Subcutaneous abdominal adipose tissue (tissue), 5 donors: ENCODE data around the gene DGKQ.
"Not testable (repeated sequence)": the region's sequence is repeated elsewhere in the genome, so short reads cannot be mapped to it uniquely, and the experiment has no call there.

Experiments used
- H3K27ac ChIP-seq: one replicate; pipeline ENCODE4 v1.7.0; 2013; ENCODE audit warnings: low read depth, mild to moderate bottlenecking, inconsistent platforms, low read length, moderate library complexity
- H3K27me3 ChIP-seq, 5 donors: one replicate each; pipeline ENCODE4 v1.7.0; 2013; ENCODE audit warnings: low read length in 5 of 5, inconsistent platforms in 1 of 5; ENCODE audit not compliant: control insufficient read depth in 5 of 5, insufficient read depth in 4 of 5
- H3K36me3 ChIP-seq, 5 donors: one replicate each; pipeline ENCODE4 v1.7.0; 2013; ENCODE audit warnings: low read length in 5 of 5; ENCODE audit not compliant: control insufficient read depth in 5 of 5, insufficient read depth in 5 of 5
- H3K4me1 ChIP-seq, 5 donors: one replicate each; pipeline ENCODE4 v1.7.0; 2013; ENCODE audit warnings: low read length in 5 of 5, mild to moderate bottlenecking in 3 of 5, moderate library complexity in 1 of 5; ENCODE audit not compliant: control insufficient read depth in 5 of 5, insufficient read depth in 5 of 5
- H3K4me3 ChIP-seq, 5 donors: one replicate each; pipeline ENCODE4 v1.7.0; 2013; ENCODE audit warnings: low read length in 5 of 5, low read depth in 1 of 5
- H3K9ac ChIP-seq, 5 donors: one replicate each; pipeline ENCODE4 v1.7.0; 2013; ENCODE audit warnings: low read length in 5 of 5, mild to moderate bottlenecking in 4 of 5, moderate library complexity in 3 of 5
- H3K9me3 ChIP-seq, 5 donors: one replicate each; pipeline ENCODE4 v1.7.0; 2013; ENCODE audit warnings: low read length in 5 of 5; ENCODE audit not compliant: control insufficient read depth in 5 of 5
- donor health status: healthy.
- donor health status: healthy.
- donor health status: healthy.
- donor health status: healthy.
- donor health status: healthy.

The DGKQ gene

GRCh38 chr4:950136-951020 is 23.0 kb downstream of the DGKQ start:
- Histone ChIP-seq H3K9me3 (no peaks in the 10 kb centered on the region), H3K36me3 (peaks cover 0 to 43% (median 30%) of the 10 kb centered on the region in 5 donors), H3K27ac (no peak overlapping the region), H3K9ac (no peak overlapping the region), H3K27me3 (no peaks in the 10 kb centered on the region), H3K4me1 (peaks cover 0 to 3% (median 0%) of the 10 kb centered on the region in 5 donors), H3K4me3 (no peak overlapping the region)

DNA sequence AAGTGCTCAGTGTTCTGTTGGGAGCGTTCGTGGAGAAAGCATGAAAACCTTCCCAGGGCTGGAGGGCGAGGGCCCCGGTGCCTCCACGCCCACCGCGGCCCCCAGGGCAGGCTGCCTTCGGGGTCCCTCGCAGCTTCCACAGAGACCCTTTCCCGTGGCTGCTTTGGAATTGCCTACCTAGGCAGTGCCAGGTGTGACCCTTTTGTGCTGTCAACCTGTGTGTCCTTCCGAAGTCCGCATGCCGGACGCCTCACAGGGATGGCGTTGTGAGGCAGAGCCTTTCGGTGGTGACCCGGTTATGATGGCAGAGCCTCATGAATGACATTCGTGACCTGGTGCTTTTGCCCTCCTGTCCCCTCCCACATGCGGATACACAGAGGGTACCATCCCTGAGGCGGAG is 23.7 kb downstream of the DGKQ start:
- H3K4me3 ChIP-seq: no peak overlapping the region
- H3K27ac ChIP-seq: no peak overlapping the region
- H3K27me3 ChIP-seq: no peaks in the 10 kb centered on the region
- H3K9ac ChIP-seq: no peak overlapping the region
- H3K36me3 ChIP-seq: peaks cover 0 to 36% (median 22%) of the 10 kb centered on the region in 5 donors
- H3K9me3 ChIP-seq: no peaks in the 10 kb centered on the region
- peaks cover 0 to 3% (median 0%) of the 10 kb centered on the region in 5 donors for H3K4me1 ChIP-seq

- no peak overlapping the region for H3K4me3 ChIP-seq
- peaks cover 0 to 3% (median 0%) of the 10 kb centered on the region in 5 donors for H3K4me1 ChIP-seq
- no peaks in the 10 kb centered on the region for H3K9me3 ChIP-seq
- H3K9ac ChIP-seq: no peak overlapping the region
- H3K27ac ChIP-seq: no peak overlapping the region
- peaks cover 0 to 29% (median 16%) of the 10 kb centered on the region in 5 donors for H3K36me3 ChIP-seq
- no peaks in the 10 kb centered on the region for H3K27me3 ChIP-seq
These were observed 24.5 kb downstream of the DGKQ start for GRCh38 chr4:948936-949300.

- Histone ChIP-seq H3K9me3 (no peaks in the 10 kb centered on the region), H3K36me3 (peaks cover 0 to 23% (median 15%) of the 10 kb centered on the region in 5 donors), H3K4me1 (peaks cover 0 to 3% (median 0%) of the 10 kb centered on the region in 5 donors), H3K9ac (no peak overlapping the region), H3K4me3 (no peak overlapping the region), H3K27me3 (no peaks in the 10 kb centered on the region), H3K27ac (no peak overlapping the region)
These were observed 25.1 kb downstream of the DGKQ start for GRCh38 chr4:948101-948935.

DNA sequence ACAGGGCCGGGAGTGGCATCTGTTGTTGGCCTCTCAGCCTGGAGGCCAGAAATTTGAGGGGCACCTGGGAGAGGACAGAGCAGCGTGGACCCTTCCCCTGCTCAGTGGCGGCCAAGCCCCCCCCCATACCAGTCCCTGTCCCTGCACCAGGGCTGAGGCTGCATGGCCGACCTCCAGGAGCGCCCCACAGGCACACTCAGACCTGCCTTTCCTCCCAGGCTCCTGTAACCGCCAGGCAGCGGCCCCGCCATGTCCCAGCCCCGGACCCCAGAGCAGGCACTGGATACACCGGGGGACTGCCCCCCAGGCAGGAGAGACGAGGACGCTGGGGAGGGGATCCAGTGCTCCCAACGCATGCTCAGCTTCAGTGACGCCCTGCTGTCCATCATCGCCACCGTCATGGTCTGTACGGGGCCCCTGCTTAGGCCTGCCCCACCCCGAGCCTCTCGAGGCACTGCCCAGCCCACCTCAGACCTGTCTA is 25.8 kb downstream of the DGKQ start:
- Histone ChIP-seq H3K36me3 (peaks cover 0 to 15% (median 12%) of the 10 kb centered on the region in 5 donors), H3K27ac (no peak overlapping the region), H3K9ac (no peak overlapping the region), H3K4me1 (peaks cover 0 to 3% (median 0%) of the 10 kb centered on the region in 5 donors), H3K9me3 (no peaks in the 10 kb centered on the region), H3K27me3 (no peaks in the 10 kb centered on the region), H3K4me3 (no peak overlapping the region)

DNA sequence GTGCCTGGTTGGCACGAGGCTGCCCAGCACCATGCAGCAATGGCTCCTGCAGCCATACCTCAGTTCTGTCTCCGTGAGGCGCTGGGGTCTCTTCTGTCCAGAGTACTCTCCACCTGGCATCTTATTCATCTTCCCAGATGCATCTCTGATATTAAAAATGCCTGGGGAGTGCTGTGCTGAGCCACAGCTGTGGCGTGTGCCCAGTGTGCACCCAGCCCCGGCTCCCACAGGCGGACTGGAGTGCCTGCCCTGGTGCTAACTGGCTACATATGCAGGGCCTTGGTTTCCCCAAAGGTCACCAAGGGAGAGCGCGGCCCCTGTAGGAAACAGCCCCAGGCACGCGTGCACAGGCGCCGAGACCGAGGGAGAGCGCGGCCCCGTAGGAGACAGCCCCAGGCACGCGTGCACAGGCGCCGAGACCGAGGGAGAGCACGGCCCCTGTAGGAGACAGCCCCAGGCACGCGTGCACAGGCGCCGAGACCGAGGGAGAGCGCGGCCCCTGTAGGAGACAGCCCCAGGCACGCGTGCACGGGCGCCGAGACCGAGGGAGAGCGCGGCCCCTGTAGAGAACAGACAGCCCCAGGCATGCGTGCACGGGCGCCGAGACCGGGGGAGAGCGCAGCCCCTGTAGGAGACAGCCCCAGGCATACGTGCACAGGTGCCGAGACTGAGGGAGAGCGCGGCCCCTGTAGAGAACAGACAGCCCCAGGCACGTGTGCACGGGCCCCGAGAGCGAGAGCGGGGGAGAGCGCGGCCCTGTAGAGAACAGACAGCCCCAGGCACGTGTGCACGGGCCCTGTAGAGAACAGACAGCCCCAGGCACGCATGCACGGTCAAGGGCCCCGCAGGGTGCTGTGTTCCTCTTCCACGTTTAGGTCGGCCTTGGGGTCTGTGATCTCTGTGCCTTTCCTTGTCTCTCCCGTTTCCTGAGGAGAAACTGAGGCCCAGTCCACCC is 26.6 kb downstream of the DGKQ start:
- H3K27me3 ChIP-seq: no peaks in the 10 kb centered on the region
- H3K9me3 ChIP-seq: no peaks in the 10 kb centered on the region
- no peak overlapping the region for H3K4me3 ChIP-seq
- H3K27ac ChIP-seq: no peak overlapping the region
- H3K9ac ChIP-seq: no peak overlapping the region
- peaks cover 0 to 3% (median 0%) of the 10 kb centered on the region in 5 donors for H3K4me1 ChIP-seq
- peaks cover 0 to 12% (median 8%) of the 10 kb centered on the region in 5 donors for H3K36me3 ChIP-seq

- Histone ChIP-seq H3K4me3 (no peak overlapping the region), H3K9me3 (no peaks in the 10 kb centered on the region), H3K9ac (no peak overlapping the region), H3K4me1 (peaks cover 0 to 3% (median 0%) of the 10 kb centered on the region in 5 donors), H3K27me3 (no peaks in the 10 kb centered on the region), H3K36me3 (peaks cover 0 to 7% (median 2%) of the 10 kb centered on the region in 5 donors), H3K27ac (no peak overlapping the region)
These were observed 27.3 kb downstream of the DGKQ start for GRCh38 chr4:946103-946450.

DNA sequence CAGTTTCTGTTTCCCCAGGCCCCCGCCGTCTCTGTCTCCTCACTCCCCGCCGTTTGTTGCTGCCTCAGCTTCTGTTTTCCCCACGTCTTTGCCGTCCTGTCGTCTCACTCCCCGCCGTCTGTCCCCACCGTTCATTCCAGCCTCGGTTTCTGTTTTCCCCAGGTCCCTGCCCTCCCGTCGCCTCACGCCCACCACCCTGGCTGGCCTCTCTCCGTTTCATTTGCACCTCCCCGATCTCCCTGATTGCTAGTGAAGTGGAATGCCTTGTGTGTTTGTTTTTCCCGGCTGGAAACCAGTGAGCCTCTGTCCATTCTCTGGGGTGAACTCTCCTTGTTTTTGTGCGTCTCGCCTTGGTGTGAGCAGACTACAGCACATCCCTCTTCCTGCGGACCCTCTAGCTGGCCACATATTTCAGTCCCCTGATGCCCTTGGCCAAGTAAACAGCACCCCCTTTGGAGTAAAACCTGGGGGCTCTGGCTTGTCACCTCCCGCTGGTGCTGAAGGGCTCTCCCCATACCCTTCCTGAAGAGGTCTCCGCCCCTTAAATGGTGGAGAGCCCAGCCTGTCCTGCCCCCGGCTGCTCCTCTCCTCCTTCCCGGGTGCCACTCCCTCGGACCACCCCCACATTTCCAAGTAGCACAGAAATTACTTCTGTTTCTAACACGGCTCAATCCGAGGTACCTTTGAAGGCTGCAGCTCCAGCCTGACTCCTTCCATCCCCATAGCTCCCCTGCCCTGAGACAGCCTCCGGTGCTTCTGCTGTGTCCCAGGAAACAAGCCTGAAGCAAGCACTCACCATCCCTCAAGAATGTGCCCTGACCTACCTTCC is 27.9 kb downstream of the DGKQ start:
- H3K9ac ChIP-seq: no peak overlapping the region
- H3K4me1 ChIP-seq: peaks cover 0 to 3% (median 0%) of the 10 kb centered on the region in 5 donors
- no peaks in the 10 kb centered on the region for H3K9me3 ChIP-seq
- H3K36me3 ChIP-seq: peaks cover 0 to 7% (median 2%) of the 10 kb centered on the region in 5 donors
- no peak overlapping the region for H3K27ac ChIP-seq
- no peak overlapping the region for H3K4me3 ChIP-seq
- no peaks in the 10 kb centered on the region for H3K27me3 ChIP-seq

DNA sequence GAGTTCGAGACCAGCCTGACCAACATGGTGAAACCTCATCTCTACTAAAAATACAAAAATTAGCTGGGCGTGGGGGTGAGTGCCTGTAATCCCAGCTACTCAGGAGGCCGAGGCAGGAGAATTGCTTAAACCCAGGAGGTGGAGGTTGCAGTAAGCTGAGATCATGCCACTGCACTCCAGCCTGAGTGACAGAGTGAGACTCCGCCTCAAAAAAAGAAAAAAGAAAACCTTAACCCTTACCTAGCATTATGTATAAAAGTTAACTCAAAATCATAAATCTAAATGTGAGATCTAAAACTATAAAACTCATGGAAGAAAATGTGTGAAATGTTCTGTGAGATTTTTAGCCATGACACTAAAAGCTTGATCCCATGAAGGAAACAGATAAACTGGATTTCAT is 33.9 kb downstream of the DGKQ start:
- not testable (repeated sequence) for H3K9me3 ChIP-seq, H3K27me3 ChIP-seq, H3K4me3 ChIP-seq, H3K4me1 ChIP-seq, H3K36me3 ChIP-seq, H3K9ac ChIP-seq, H3K27ac ChIP-seq
